NCI-H1105 (cell line): ENCODE results near the gene LHFPL5.

Experiments used
- DNase-seq: peaks from one replicate; lab custom pipeline; 2025; lab: John Stamatoyannopoulos, UW

LHFPL5 gene

DNA sequence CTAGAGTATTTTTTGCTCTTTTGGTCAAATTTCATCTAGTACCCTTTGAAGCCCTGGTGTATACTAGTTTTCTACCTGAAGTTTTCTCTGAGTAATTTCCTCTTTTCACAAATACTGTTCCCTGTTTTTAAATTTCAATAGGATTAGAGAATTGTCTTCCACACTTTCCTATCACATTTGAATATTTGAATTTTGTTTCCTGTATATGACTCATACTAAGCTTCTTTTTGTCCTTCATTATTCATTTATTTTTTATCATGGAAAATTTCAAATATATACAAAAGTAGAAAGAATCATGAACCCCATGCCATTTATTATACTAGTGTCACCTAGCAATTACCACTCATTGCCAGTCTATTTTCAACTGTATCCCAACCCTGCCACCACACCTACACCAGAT is 52.7 kb downstream of the LHFPL5 start:
- no peak for DNase-seq

DNA sequence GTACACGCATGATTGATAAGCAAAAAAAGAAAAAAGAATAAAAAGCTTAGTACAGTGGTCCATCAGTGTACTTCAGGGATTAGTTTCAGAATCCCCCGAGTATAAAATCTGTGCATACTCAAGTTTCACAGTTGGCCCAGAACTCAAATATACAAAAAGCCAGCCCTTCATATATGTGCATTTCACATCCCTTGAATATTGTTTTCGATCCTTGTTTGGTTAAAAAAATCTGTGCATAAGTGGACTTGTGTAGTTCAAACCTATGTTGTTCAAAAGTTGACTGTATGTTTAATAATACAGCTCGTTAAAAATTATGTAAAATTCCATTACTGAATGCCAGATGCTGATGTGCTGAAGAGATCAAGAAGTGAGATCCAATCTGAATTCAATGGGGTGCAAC is 54.2 kb downstream of the LHFPL5 start:
- DNase-seq: no peak
